H1 (cell line): ENCODE data around the gene CD4. TPM values are rescaled to one million over a fixed set of nuclear protein-coding genes. Genes with fewer than 3 reads are reported as not detected.

Source experiments
- KDM4A ChIP-seq: IDR thresholded peaks from one replicate; pipeline ENCODE4 v1.7.1; 2012; ENCODE audit warnings: low read depth, mild to moderate bottlenecking, moderate library complexity, low read length, inconsistent platforms; ENCODE audit not compliant: severe bottlenecking
- RXRA ChIP-seq: IDR thresholded peaks from 2 replicates; pipeline ENCODE4 v1.6.1; 2011; ENCODE audit warnings: low read depth, mild to moderate bottlenecking, low read length, moderate library complexity; ENCODE audit not compliant: insufficient read depth
- SIN3A ChIP-seq, 2 experiments: IDR thresholded peaks in 1 of 2; conservative IDR thresholded peaks in 1 of 2; 2 replicates each; pipeline ENCODE4 v1.6.1; 2011 to 2012; ENCODE audit warnings: low read length in 2 of 2, improper control_type of control experiment in 1 of 2, low read depth in 1 of 2, mild to moderate bottlenecking in 1 of 2
- polyA plus RNA-seq, 7 experiments: library from polyadenylated mRNA; depleted of rRNA in 3 of 7; stranded (reverse) in 5 of 7; unstranded in 2 of 7; fragments of >200 nt in 5 of 7; fragments of 200-250 nt in 2 of 7; gene quantifications; 1 replicate in 5 of 7; 2 replicates in 1 of 7; 4 replicates in 1 of 7; pipeline versions ENCODE4 v1.2.1 to v1.2.3, GENCODE V29; 2011 to 2013; ENCODE audit warnings: missing spikeins in 2 of 7, mixed read lengths in 2 of 7
- total RNA-seq: library from RNA; stranded (reverse); fragmentation: NEBNext Ultra II Directional; extraction: Animal tissue kit (Norgen Biotek cat#: 25700); gene quantifications from 2 replicates; pipeline ENCODE4 v1.2.1, GENCODE V29; 2021

The CD4 gene
- total and polyA plus RNA-seq, 2 of the 8 experiments (the other 6 are each of a cell fraction or from before 2014, with no cell fraction given) = 3.4 to 5.1 TPM

GRCh38 chr12:6751767-6752166 is 37.6 kb upstream of the CD4 start (continued):
- no peak for TF ChIP-seq KDM4A
- no peak for TF ChIP-seq RXRA
- no peak for TF ChIP-seq SIN3A (conservative IDR thresholded peaks at IDR 0.05 in 1 of 2, IDR thresholded peaks at IDR 0.05 in 1 of 2; ENCODE audit: low read depth in 1 of 2, low read length in 2 of 2)
